ENCODE data around the gene DIO1. TPM values are rescaled to one million over a fixed set of nuclear protein-coding genes. Genes with fewer than 3 reads are reported as not detected.
A peak's percentile ranks its signal among the peaks of the same experiment; 100 is the strongest.

DIO1 gene
- total and polyA plus RNA-seq, 4 donors = 0.24 to 1.9 (median 0.75) TPM

- Histone ChIP-seq H3K4me1 (ENCODE audit: control insufficient read depth in 5 of 5, insufficient read depth in 5 of 5, low read length in 5 of 5) (peaks cover 0 to 13% (median 11%) of the 10 kb centered on the region in 5 donors), H3K4me3 (no peak overlapping the region), H3K27ac (ENCODE audit: low read depth in 1 of 2, low read length in 1 of 2) (no peak overlapping the region), H3K36me3 (ENCODE audit: control insufficient read depth in 4 of 4, insufficient read depth in 4 of 4, low read length in 4 of 4) (no peaks in the 10 kb centered on the region), H3K27me3 (ENCODE audit: control insufficient read depth in 3 of 3, insufficient read depth in 3 of 3, low read length in 2 of 3) (no peaks in the 10 kb centered on the region), H3K9ac (ENCODE audit: insufficient read depth in 1 of 2, low read length in 2 of 2) (no peak overlapping the region), H3K9me3 (ENCODE audit: control insufficient read depth in 4 of 4, insufficient read depth in 3 of 4, low read length in 3 of 4) (no peaks in the 10 kb centered on the region)
- ATAC-seq (ENCODE audit: insufficient read depth, low FRiP score) (no peak), DNase-seq (peak in 1 of 3 donors; percentile 38)
- no peak for TF ChIP-seq CTCF (IDR thresholded peaks at IDR 0.05; ENCODE audit: control extremely low read depth, extremely low read depth)
- WGBS, 2 donors = 53 to 57% methylated on average over 6 of the region's 6 CpGs
These were observed 1.4 kb downstream of the DIO1 start for GRCh38 chr1:53895421-53895820.

- WGBS, 2 donors = 61 to 85% methylated on average over 2 of the region's 2 CpGs
- DNase-seq (no peak), ATAC-seq (ENCODE audit: insufficient read depth, low FRiP score) (peak; percentile 12)
- peaks cover 0 to 12% (median 8%) of the 10 kb centered on the region in 5 donors for H3K4me1 ChIP-seq (ENCODE audit: control insufficient read depth in 5 of 5, insufficient read depth in 5 of 5, low read length in 5 of 5)
- no peak overlapping the region for H3K9ac ChIP-seq (ENCODE audit: insufficient read depth in 1 of 2, low read length in 2 of 2)
- H3K9me3 ChIP-seq (ENCODE audit: control insufficient read depth in 4 of 4, insufficient read depth in 3 of 4, low read length in 3 of 4) = no peaks in the 10 kb centered on the region
- no peaks in the 10 kb centered on the region for H3K36me3 ChIP-seq (ENCODE audit: control insufficient read depth in 4 of 4, insufficient read depth in 4 of 4, low read length in 4 of 4)
- no peak overlapping the region for H3K27ac ChIP-seq (ENCODE audit: low read depth in 1 of 2, low read length in 1 of 2)
- H3K27me3 ChIP-seq (ENCODE audit: control insufficient read depth in 3 of 3, insufficient read depth in 3 of 3, low read length in 2 of 3) = no peaks in the 10 kb centered on the region
- no peak overlapping the region for H3K4me3 ChIP-seq
- no peak for TF ChIP-seq CTCF (IDR thresholded peaks at IDR 0.05; ENCODE audit: control extremely low read depth, extremely low read depth)
These were observed 2.7 kb downstream of the DIO1 start for GRCh38 chr1:53896635-53897229.

GRCh38 chr1:53899206-53899628 is 5.2 kb downstream of the DIO1 start:
- Histone ChIP-seq H3K9me3 (ENCODE audit: control insufficient read depth in 4 of 4, insufficient read depth in 3 of 4, low read length in 3 of 4) (peaks cover 0 to 2% (median 0%) of the 10 kb centered on the region in 4 donors), H3K4me1 (ENCODE audit: control insufficient read depth in 5 of 5, insufficient read depth in 5 of 5, low read length in 5 of 5) (peaks cover 0 to 12% (median 8%) of the 10 kb centered on the region in 5 donors), H3K27me3 (ENCODE audit: control insufficient read depth in 3 of 3, insufficient read depth in 3 of 3, low read length in 2 of 3) (no peaks in the 10 kb centered on the region), H3K4me3 (no peak overlapping the region), H3K27ac (ENCODE audit: low read depth in 1 of 2, low read length in 1 of 2) (no peak overlapping the region), H3K9ac (ENCODE audit: insufficient read depth in 1 of 2, low read length in 2 of 2) (no peak overlapping the region), H3K36me3 (ENCODE audit: control insufficient read depth in 4 of 4, insufficient read depth in 4 of 4, low read length in 4 of 4) (no peaks in the 10 kb centered on the region)
- 15 to 21% methylated on average over 2 of the region's 2 CpGs for WGBS, 2 donors
- no peak for TF ChIP-seq CTCF (IDR thresholded peaks at IDR 0.05; ENCODE audit: control extremely low read depth, extremely low read depth)
- ATAC-seq (ENCODE audit: insufficient read depth, low FRiP score) = no peak
- DNase-seq = peak in 2 of 3 donors; percentile 56 to 74

- Histone ChIP-seq H3K36me3 (ENCODE audit: control insufficient read depth in 4 of 4, insufficient read depth in 4 of 4, low read length in 4 of 4) (no peaks in the 10 kb centered on the region), H3K4me3 (no peak overlapping the region)
- 94 to 95% methylated on average over 3 of the region's 3 CpGs for WGBS, 2 donors
These were observed 5.7 kb downstream of the DIO1 start for GRCh38 chr1:53899708-53900107.

More at GRCh38 chr1:53899708-53900107, 5.7 kb downstream of the DIO1 start:
- DNase-seq (no peak), ATAC-seq (ENCODE audit: insufficient read depth, low FRiP score) (no peak)
- Histone ChIP-seq H3K27me3 (ENCODE audit: control insufficient read depth in 3 of 3, insufficient read depth in 3 of 3, low read length in 2 of 3) (no peaks in the 10 kb centered on the region), H3K4me1 (ENCODE audit: control insufficient read depth in 5 of 5, insufficient read depth in 5 of 5, low read length in 5 of 5) (peaks cover 0 to 12% (median 8%) of the 10 kb centered on the region in 5 donors), H3K9me3 (ENCODE audit: control insufficient read depth in 4 of 4, insufficient read depth in 3 of 4, low read length in 3 of 4) (peaks cover 0 to 2% (median 0%) of the 10 kb centered on the region in 4 donors), H3K9ac (ENCODE audit: insufficient read depth in 1 of 2, low read length in 2 of 2) (no peak overlapping the region), H3K27ac (ENCODE audit: low read depth in 1 of 2, low read length in 1 of 2) (no peak overlapping the region)
- no peak for TF ChIP-seq CTCF (IDR thresholded peaks at IDR 0.05; ENCODE audit: control extremely low read depth, extremely low read depth)
